SK-N-SH treated with all-trans-retinoic acid at 6 μM for 48 hours (cell line): ENCODE data around the gene DNMT3L.

Experiments
- PATZ1 ChIP-seq: fragments of 250-450 bp; sonication (Bioruptor Pico); IDR thresholded peaks from 2 replicates; pipeline ENCODE4 v1.8.0; 2020; ENCODE audit warnings: mild to moderate bottlenecking, moderate library complexity, borderline replicate concordance
- RARB ChIP-seq: fragments of 250-450 bp; sonication (Bioruptor Pico); IDR thresholded peaks from 2 replicates; pipeline ENCODE4 v1.8.0; 2021; ENCODE audit warnings: mild to moderate bottlenecking, moderate library complexity
- TCF4 ChIP-seq: fragments of 250-450 bp; sonication (Bioruptor Pico); IDR thresholded peaks from 2 replicates; pipeline ENCODE4 v1.8.0; 2021; ENCODE audit warnings: mild to moderate bottlenecking, moderate library complexity, borderline replicate concordance
- ZFP3 ChIP-seq: fragments of 250-450 bp; sonication (Bioruptor Pico); IDR thresholded peaks from 2 replicates; pipeline ENCODE4 v1.5.0; 2020; ENCODE audit warnings: mild to moderate bottlenecking, moderate library complexity
- ZFP30 ChIP-seq: fragments of 450-650 bp; formaldehyde crosslinking; IDR thresholded peaks from 2 replicates; pipeline ENCODE4 v1.5.0; 2022; ENCODE audit warnings: mild to moderate bottlenecking, moderate library complexity

- TF ChIP-seq ZFP3 = no peak
- TF ChIP-seq RARB (CRISPR knock-in tag) = no peak
- TF ChIP-seq TCF4 (CRISPR knock-in tag) = no peak
- no peak for TF ChIP-seq ZFP30
- no peak for TF ChIP-seq PATZ1
Observed at GRCh38 chr21:44293551-44294231, 32.0 kb upstream of the DNMT3L start.
